ENCODE measurements around the gene MCM3.

- TF ChIP-seq POLR2A (IDR thresholded peaks at IDR 0.05) (no peak), CTCF (IDR thresholded peaks at IDR 0.05) (no peak)
Measured at GRCh38 chr6:52293067-52293466, 8.5 kb upstream of the MCM3 start.
